Tongue (tissue), 2 donors: Measurements from ENCODE around the gene OPCML. TPM values are rescaled to one million over a fixed set of nuclear protein-coding genes. Genes with fewer than 3 reads are reported as not detected.

Source experiments
- DNase-seq: peaks from one replicate; pipeline ENCODE4 v3.0.0-alpha.2; 2015
- total RNA-seq: library from RNA; depleted of rRNA; stranded (reverse); fragments of >200 nt; gene quantifications from one replicate; pipeline ENCODE4 v1.2.3, GENCODE V29; 2014

The OPCML gene
- total RNA-seq, 1 donor from 2014 or later: 0.41 TPM

- DNase-seq: no peak
These were observed 3.9 kb upstream of the OPCML start for GRCh38 chr11:133536198-133536597.

GRCh38 chr11:133533205-133533604, 904 bp upstream of the OPCML start:
- DNase-seq: no peak

GRCh38 chr11:133531458-133531857, 843 bp downstream of the OPCML start:
- DNase-seq: no peak

- DNase-seq: no peak
These were observed 1.8 kb downstream of the OPCML start for GRCh38 chr11:133530501-133530835.

- no peak for DNase-seq
These were observed 2.3 kb downstream of the OPCML start for GRCh38 chr11:133529807-133530500.

- DNase-seq: no peak
These were observed 5.5 kb downstream of the OPCML start for GRCh38 chr11:133526790-133527189.

GRCh38 chr11:133525976-133526375, 6.3 kb downstream of the OPCML start:
- no peak for DNase-seq

GRCh38 chr11:133524488-133524887, 7.8 kb downstream of the OPCML start:
- no peak for DNase-seq

- DNase-seq: no peak
These were observed 10.0 kb downstream of the OPCML start for GRCh38 chr11:133522344-133522743.

- no peak for DNase-seq
These were observed 10.8 kb downstream of the OPCML start for GRCh38 chr11:133521502-133521901.

- no peak for DNase-seq
These were observed 11.6 kb downstream of the OPCML start for GRCh38 chr11:133520707-133521106.

- no peak for DNase-seq
These were observed 12.7 kb downstream of the OPCML start for GRCh38 chr11:133519560-133519959.

- no peak for DNase-seq
These were observed 13.5 kb downstream of the OPCML start for GRCh38 chr11:133518702-133519264.

- no peak for DNase-seq
These were observed 15.5 kb downstream of the OPCML start for GRCh38 chr11:133516845-133517244.

- DNase-seq: no peak
These were observed 17.2 kb downstream of the OPCML start for GRCh38 chr11:133515107-133515506.

- no peak for DNase-seq
These were observed 22.2 kb downstream of the OPCML start for GRCh38 chr11:133509924-133510697.

GRCh38 chr11:133508468-133508867, 23.8 kb downstream of the OPCML start:
- DNase-seq: peak; percentile 21

GRCh38 chr11:133507185-133507584, 25.1 kb downstream of the OPCML start:
- DNase-seq: no peak

- no peak for DNase-seq
These were observed 25.7 kb downstream of the OPCML start for GRCh38 chr11:133506551-133507094.

GRCh38 chr11:133506023-133506422, 26.3 kb downstream of the OPCML start:
- no peak for DNase-seq

GRCh38 chr11:133504906-133505305, 27.4 kb downstream of the OPCML start:
- no peak for DNase-seq

- DNase-seq: no peak
These were observed 28.5 kb downstream of the OPCML start for GRCh38 chr11:133503776-133504175.

- no peak for DNase-seq
These were observed 29.1 kb downstream of the OPCML start for GRCh38 chr11:133503236-133503635.
